Progenitor cell of endocrine pancreas (in vitro differentiated cells): Measurements from ENCODE around the gene ZDHHC3. TPM values are rescaled to one million over a fixed set of nuclear protein-coding genes. Genes with fewer than 3 reads are reported as not detected.

Source experiments
- DNase-seq: peaks from one replicate; pipeline ENCODE4 v3.0.0; 2021; ENCODE audit warnings: low spot score; ENCODE audit not compliant: unreplicated experiment
- H3K27ac Mint-ChIP-seq: 2 replicates; pipeline ENCODE4 v1.8.0; 2021; ENCODE audit warnings: mild to moderate bottlenecking, moderate library complexity, mixed read lengths
- H3K27me3 Mint-ChIP-seq: 2 replicates; pipeline ENCODE4 v1.8.0; 2021; ENCODE audit warnings: mixed read lengths
- H3K36me3 Mint-ChIP-seq: 2 replicates; pipeline ENCODE4 v1.8.0; 2022; ENCODE audit warnings: mixed read lengths; ENCODE audit not compliant: insufficient read depth
- H3K4me1 Mint-ChIP-seq: 2 replicates; pipeline ENCODE4 v1.8.0; 2021; ENCODE audit warnings: low read depth, mixed read lengths
- H3K4me3 Mint-ChIP-seq: 2 replicates; pipeline ENCODE4 v1.8.0; 2021; ENCODE audit warnings: low read depth, mild to moderate bottlenecking, moderate library complexity, mixed read lengths
- H3K9me3 Mint-ChIP-seq: 2 replicates; pipeline ENCODE4 v1.8.0; 2021; ENCODE audit warnings: low read depth, mixed read lengths
- total RNA-seq: library from RNA; stranded (reverse); gene quantifications from 2 replicates; pipeline ENCODE4 v1.2.1, GENCODE V29; 2021
- TF ChIP-seq, protein P1 (sequence below): fragments of 200-600 bp; sonication (generic); IDR thresholded peaks from one replicate; pipeline ENCODE4 v1.5.0; 2021; ENCODE audit warnings: antibody characterized with exemption, mild to moderate bottlenecking; ENCODE audit not compliant: unreplicated experiment

Gene ZDHHC3
- total RNA-seq, 1 donor from 2014 or later = 64.9 TPM

DNA sequence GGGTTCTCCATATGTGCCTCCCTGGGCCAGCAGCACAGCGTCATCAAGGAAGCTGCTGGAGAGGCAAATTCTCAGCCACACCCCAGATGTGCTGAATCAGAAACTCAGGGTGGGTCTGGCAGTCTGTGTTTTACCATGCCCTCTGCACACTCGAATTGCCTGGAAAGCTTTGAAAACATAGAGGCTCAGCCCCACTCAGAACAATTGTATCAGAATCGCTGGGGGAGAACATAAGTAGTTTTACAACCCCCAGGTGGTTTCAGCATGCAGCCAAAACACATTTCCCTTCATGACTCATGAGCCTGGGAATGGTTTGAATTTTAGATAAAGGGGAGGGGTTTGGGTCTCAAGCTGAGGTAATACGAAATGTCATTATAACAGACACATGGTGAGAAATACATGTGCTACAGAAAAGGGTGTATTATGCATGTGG is 92.0 kb downstream of the ZDHHC3 start:
- no peak overlapping the region for H3K4me3 Mint-ChIP-seq
- no peak overlapping the region for H3K27ac Mint-ChIP-seq
- H3K36me3 Mint-ChIP-seq = no peaks in the 10 kb centered on the region
- H3K27me3 Mint-ChIP-seq = peaks cover 8% of the 10 kb centered on the region
- H3K9me3 Mint-ChIP-seq = no peaks in the 10 kb centered on the region
- H3K4me1 Mint-ChIP-seq = no peaks in the 10 kb centered on the region
- DNase-seq = no peak
- TF ChIP-seq, protein P1, sequence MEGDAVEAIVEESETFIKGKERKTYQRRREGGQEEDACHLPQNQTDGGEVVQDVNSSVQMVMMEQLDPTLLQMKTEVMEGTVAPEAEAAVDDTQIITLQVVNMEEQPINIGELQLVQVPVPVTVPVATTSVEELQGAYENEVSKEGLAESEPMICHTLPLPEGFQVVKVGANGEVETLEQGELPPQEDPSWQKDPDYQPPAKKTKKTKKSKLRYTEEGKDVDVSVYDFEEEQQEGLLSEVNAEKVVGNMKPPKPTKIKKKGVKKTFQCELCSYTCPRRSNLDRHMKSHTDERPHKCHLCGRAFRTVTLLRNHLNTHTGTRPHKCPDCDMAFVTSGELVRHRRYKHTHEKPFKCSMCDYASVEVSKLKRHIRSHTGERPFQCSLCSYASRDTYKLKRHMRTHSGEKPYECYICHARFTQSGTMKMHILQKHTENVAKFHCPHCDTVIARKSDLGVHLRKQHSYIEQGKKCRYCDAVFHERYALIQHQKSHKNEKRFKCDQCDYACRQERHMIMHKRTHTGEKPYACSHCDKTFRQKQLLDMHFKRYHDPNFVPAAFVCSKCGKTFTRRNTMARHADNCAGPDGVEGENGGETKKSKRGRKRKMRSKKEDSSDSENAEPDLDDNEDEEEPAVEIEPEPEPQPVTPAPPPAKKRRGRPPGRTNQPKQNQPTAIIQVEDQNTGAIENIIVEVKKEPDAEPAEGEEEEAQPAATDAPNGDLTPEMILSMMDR = no peak

DNA sequence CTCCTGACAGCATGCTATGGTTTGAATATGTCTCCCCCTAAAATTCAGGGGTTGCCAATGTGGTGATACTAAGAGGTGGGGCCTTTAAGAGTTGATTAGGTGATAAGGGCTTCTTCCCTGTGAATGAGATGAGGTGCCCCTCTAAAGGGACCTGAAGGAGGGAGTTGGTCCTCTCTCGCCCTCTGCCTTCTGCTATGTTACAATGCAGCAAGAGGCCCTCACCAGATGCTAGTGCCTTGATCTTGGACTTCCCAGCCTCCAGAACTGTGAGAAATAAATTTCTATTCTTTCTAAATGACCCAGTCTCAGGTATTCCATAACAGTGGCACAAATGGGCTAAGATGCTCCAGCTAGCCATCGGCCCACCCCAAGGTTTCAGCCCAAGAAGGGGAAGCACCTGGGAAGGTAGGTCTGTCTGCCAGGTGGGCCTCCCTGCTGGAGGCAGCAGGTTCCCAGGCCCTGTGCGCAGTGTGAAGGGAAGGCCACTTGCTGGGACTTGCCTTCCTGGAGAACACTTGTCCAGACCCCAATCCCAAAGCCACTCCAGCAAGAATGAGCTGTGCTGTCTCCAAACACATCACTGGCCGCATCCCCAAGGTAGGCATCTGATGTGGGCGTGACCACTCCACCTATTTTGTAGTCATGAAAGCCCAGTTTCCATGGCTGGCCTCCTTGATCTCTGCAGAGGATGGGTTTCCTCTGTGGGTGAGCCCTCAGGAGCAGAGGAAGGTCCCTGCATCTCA is 92.6 kb downstream of the ZDHHC3 start:
- H3K4me3 Mint-ChIP-seq = no peak overlapping the region
- no peaks in the 10 kb centered on the region for H3K9me3 Mint-ChIP-seq
- no peak for DNase-seq
- TF ChIP-seq, protein P1 = no peak
- H3K27me3 Mint-ChIP-seq = peaks cover 12% of the 10 kb centered on the region
- no peak overlapping the region for H3K27ac Mint-ChIP-seq
- no peaks in the 10 kb centered on the region for H3K36me3 Mint-ChIP-seq
- H3K4me1 Mint-ChIP-seq = no peaks in the 10 kb centered on the region

DNA sequence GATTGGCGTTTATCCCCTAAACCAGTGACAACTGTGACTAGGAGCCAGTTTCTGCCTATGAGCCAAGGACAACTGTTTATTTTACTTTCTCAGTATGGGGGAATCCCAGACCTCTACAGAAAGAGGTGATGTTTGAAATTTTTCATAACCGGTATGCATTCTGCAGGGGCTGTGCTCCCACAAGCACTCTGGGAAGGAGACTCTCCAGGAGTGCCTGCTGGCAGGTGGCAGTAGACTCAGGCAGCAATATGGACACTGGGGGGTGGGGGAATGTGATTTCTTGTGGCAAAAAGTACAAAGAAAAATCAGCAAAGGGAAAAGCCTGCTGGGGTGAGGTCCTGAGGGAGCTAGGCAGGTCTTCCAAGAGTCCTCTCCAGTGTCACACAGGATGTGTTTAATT is 95.7 kb downstream of the ZDHHC3 start:
- TF ChIP-seq, protein P1 = no peak
- no peak for DNase-seq
- Mint-ChIP-seq H3K9me3 (no peaks in the 10 kb centered on the region), H3K36me3 (no peaks in the 10 kb centered on the region), H3K4me3 (no peak overlapping the region), H3K4me1 (no peaks in the 10 kb centered on the region), H3K27me3 (peaks cover 12% of the 10 kb centered on the region), H3K27ac (no peak overlapping the region)

- no peaks in the 10 kb centered on the region for H3K4me1 Mint-ChIP-seq
- DNase-seq = no peak
- H3K36me3 Mint-ChIP-seq = no peaks in the 10 kb centered on the region
- no peaks in the 10 kb centered on the region for H3K9me3 Mint-ChIP-seq
- H3K4me3 Mint-ChIP-seq = no peak overlapping the region
- peaks cover 9% of the 10 kb centered on the region for H3K27me3 Mint-ChIP-seq
- TF ChIP-seq, protein P1 = no peak
- no peak overlapping the region for H3K27ac Mint-ChIP-seq
Observed at GRCh38 chr3:44877333-44877732, 98.6 kb downstream of the ZDHHC3 start.

GRCh38 chr3:44875596-44875995 is 100.4 kb downstream of the ZDHHC3 start:
- no peak overlapping the region for H3K27ac Mint-ChIP-seq
- H3K4me1 Mint-ChIP-seq = no peaks in the 10 kb centered on the region
- DNase-seq = no peak
- H3K9me3 Mint-ChIP-seq = no peaks in the 10 kb centered on the region
- no peaks in the 10 kb centered on the region for H3K36me3 Mint-ChIP-seq
- peaks cover 9% of the 10 kb centered on the region for H3K27me3 Mint-ChIP-seq
- TF ChIP-seq, protein P1 = no peak
- H3K4me3 Mint-ChIP-seq = no peak overlapping the region

Other genes starting within 250 kb of the ZDHHC3 start
- 6.7 and 7.5 TPM in 2 replicates for gene ZNF501, start 246.5 kb downstream of the ZDHHC3 start, total RNA-seq
- 37.0 and 38.8 TPM in 2 replicates for gene KIAA1143, start 214.6 kb downstream of the ZDHHC3 start, total RNA-seq
- gene KIF15, start 214.4 kb downstream of the ZDHHC3 start, total RNA-seq = 17.0 and 21.4 TPM in 2 replicates
- gene TMEM42, start 114.3 kb downstream of the ZDHHC3 start, total RNA-seq = 13.4 and 13.6 TPM in 2 replicates
- gene TGM4, start 101.6 kb downstream of the ZDHHC3 start, total RNA-seq = not detected in 2 replicates
- gene EXOSC7, start 70 bp upstream of the ZDHHC3 start, total RNA-seq = 50.7 and 51.2 TPM in 2 replicates
- gene CLEC3B, start 50.1 kb upstream of the ZDHHC3 start, total RNA-seq = not detected in 2 replicates
- gene CDCP1, start 170.2 kb upstream of the ZDHHC3 start, total RNA-seq = 10.1 and 15.3 TPM in 2 replicates